CD4-positive, alpha-beta T cell (primary cell): Measurements from ENCODE around the gene TMEM98. TPM values are rescaled to one million over a fixed set of nuclear protein-coding genes. Genes with fewer than 3 reads are reported as not detected.

Source experiments
- ATAC-seq: fragments of 200-7000 bp; cut with Tn5 transposase; one replicate; pipeline ENCODE4 v1.10.0; 2022; ENCODE audit warnings: mild to moderate bottlenecking; ENCODE audit not compliant: poor library complexity
- CTCF ChIA-PET: fragments of 350-600 bp; sonication (Branson Sonifier 250); formaldehyde crosslinking; loops from one replicate; lab custom pipeline; 2021; ENCODE audit warnings: antibody characterized with exemption, inconsistent platforms; lab: Charles Lee
- POLR2A ChIA-PET: fragments of 350-600 bp; sonication (Branson Sonifier 250); formaldehyde crosslinking; loops from one replicate; lab custom pipeline; 2021; ENCODE audit warnings: antibody characterized with exemption, inconsistent platforms; lab: Charles Lee
- DNase-seq, 14 experiments: peaks; one replicate each; pipeline ENCODE4 v3.0.0-alpha.2; 2013 to 2020; ENCODE audit warnings: mixed read lengths in 2 of 14
- H3K27ac ChIP-seq, 2 donors: one replicate each; pipeline versions ENCODE4 v1.5.1 to v1.7.0; 2013; ENCODE audit warnings: low read length in 2 of 2, low read depth in 1 of 2, mild to moderate bottlenecking in 1 of 2
- H3K27me3 ChIP-seq, 2 experiments: 1 replicate in 1 of 2; 2 replicates in 1 of 2; pipeline versions ENCODE4 v1.6.1 to v1.7.0; 2013; ENCODE audit warnings: low read length in 2 of 2, control low read depth in 1 of 2, mild to moderate bottlenecking in 1 of 2, moderate library complexity in 1 of 2; ENCODE audit not compliant: insufficient read depth in 2 of 2, control insufficient read depth in 1 of 2
- H3K36me3 ChIP-seq: one replicate; pipeline ENCODE4 v1.6.1; 2013; ENCODE audit warnings: low read length, control low read depth; ENCODE audit not compliant: insufficient read depth
- H3K4me1 ChIP-seq: one replicate; pipeline ENCODE4 v1.6.1; 2013; ENCODE audit warnings: low read length, control low read depth; ENCODE audit not compliant: insufficient read depth
- H3K4me3 ChIP-seq: one replicate; pipeline ENCODE4 v1.5.1; 2013; ENCODE audit warnings: mild to moderate bottlenecking, low read length, moderate library complexity
- H3K9me3 ChIP-seq, 2 experiments: 1 replicate in 1 of 2; 2 replicates in 1 of 2; pipeline versions ENCODE4 v1.6.1 to v1.7.0; 2013; ENCODE audit warnings: low read length in 2 of 2, mild to moderate bottlenecking in 2 of 2, control low read depth in 1 of 2, moderate library complexity in 1 of 2; ENCODE audit not compliant: control insufficient read depth in 1 of 2, insufficient read depth in 1 of 2
- H3K27ac Mint-ChIP-seq: one replicate; pipeline ENCODE4 v1.8.0; 2020; ENCODE audit warnings: mixed read lengths
- H3K27me3 Mint-ChIP-seq: one replicate; pipeline ENCODE4 v1.8.0; 2021; ENCODE audit warnings: mixed read lengths
- H3K36me3 Mint-ChIP-seq: one replicate; pipeline ENCODE4 v1.8.0; 2021; ENCODE audit warnings: low read depth, mixed read lengths
- H3K4me1 Mint-ChIP-seq: one replicate; pipeline ENCODE4 v1.8.0; 2021; ENCODE audit warnings: low read depth, mixed read lengths
- H3K4me3 Mint-ChIP-seq: one replicate; pipeline ENCODE4 v1.8.0; 2020; ENCODE audit warnings: mild to moderate bottlenecking, mixed read lengths
- H3K9me3 Mint-ChIP-seq: one replicate; pipeline ENCODE4 v1.8.0; 2020; ENCODE audit warnings: mixed read lengths
- CTCF ChIP-seq: fragments of 200-600 bp; IDR thresholded peaks from one replicate; pipeline ENCODE4 v1.8.0; 2022; ENCODE audit warnings: antibody characterized with exemption, mild to moderate bottlenecking
- intact Hi-C, 2 experiments: fragments of 100-400 bp; cut with DNase I in 1 of 2; cut with micrococcal nuclease in 1 of 2; formaldehyde crosslinking; loops; one replicate each; pipeline versions ENCODE4 v1.15.1 to v1.9.0; 2023 to 2025; cut with DNase I, micrococcal nuclease
- total RNA-seq, 174 experiments: library from RNA in 2 of 174; stranded (reverse) in 2 of 174; gene quantifications; one replicate each; pipeline ENCODE4 v1.2.3 and lab custom pipeline; 2021 to 2026

TMEM98 gene
- total RNA-seq, 2 experiments from 2014 or later, result not detected

- ChIA-PET CTCF (no interaction called here), POLR2A (no interaction called here)
- Histone ChIP-seq H3K9me3 (peaks cover 0 to 7% of the 10 kb centered on the region in 2 experiments), H3K27me3 (no peaks in the 10 kb centered on the region), H3K4me3 (no peak overlapping the region), H3K27ac (no peak overlapping the region), H3K4me1 (no peaks in the 10 kb centered on the region), H3K36me3 (no peaks in the 10 kb centered on the region)
- intact Hi-C loops, result no loop called here
- TF ChIP-seq CTCF, result no peak
- no peak for DNase-seq
- Mint-ChIP-seq H3K27ac (no peak overlapping the region), H3K4me3 (no peak overlapping the region), H3K4me1 (no peaks in the 10 kb centered on the region), H3K9me3 (peaks cover 5% of the 10 kb centered on the region), H3K27me3 (peaks cover 16% of the 10 kb centered on the region), H3K36me3 (no peaks in the 10 kb centered on the region)
- ATAC-seq, result no peak
Observed at GRCh38 chr17:32992321-32993033, 64.5 kb downstream of the TMEM98 start.

GRCh38 chr17:32993977-32994376, 66.0 kb downstream of the TMEM98 start:
- POLR2A ChIA-PET, result no interaction called here
- Mint-ChIP-seq H3K4me3 (no peak overlapping the region), H3K27ac (no peak overlapping the region), H3K27me3 (peaks cover 22% of the 10 kb centered on the region), H3K36me3 (no peaks in the 10 kb centered on the region), H3K4me1 (peaks cover 5% of the 10 kb centered on the region), H3K9me3 (no peaks in the 10 kb centered on the region)
- H3K9me3 ChIP-seq, result peaks cover 0 to 4% of the 10 kb centered on the region in 2 experiments
- no peak overlapping the region for H3K27ac ChIP-seq
- no peaks in the 10 kb centered on the region for H3K27me3 ChIP-seq
- no peak for TF ChIP-seq CTCF
- peaks cover 7% of the 10 kb centered on the region for H3K4me1 ChIP-seq
- CTCF ChIA-PET, result no interaction called here
- no peak overlapping the region for H3K4me3 ChIP-seq
- DNase-seq (no peak), ATAC-seq (no peak)
- no peaks in the 10 kb centered on the region for H3K36me3 ChIP-seq
- intact Hi-C loops, result no loop called here

Other genes with a start within 250 kb of the TMEM98 start
- gene MYO1D, start 51.0 kb upstream of the TMEM98 start, total RNA-seq, result 1 to 10 TPM; 5.8 to 6.4 TPM
- not detected for gene SPACA3, start 63.7 kb downstream of the TMEM98 start, total RNA-seq